ENCODE results near the gene PRTN3.
"Not testable (repeated sequence)": the region's sequence is repeated elsewhere in the genome, so short reads cannot be mapped to it uniquely, and the experiment has no call there.

Gene PRTN3

DNA sequence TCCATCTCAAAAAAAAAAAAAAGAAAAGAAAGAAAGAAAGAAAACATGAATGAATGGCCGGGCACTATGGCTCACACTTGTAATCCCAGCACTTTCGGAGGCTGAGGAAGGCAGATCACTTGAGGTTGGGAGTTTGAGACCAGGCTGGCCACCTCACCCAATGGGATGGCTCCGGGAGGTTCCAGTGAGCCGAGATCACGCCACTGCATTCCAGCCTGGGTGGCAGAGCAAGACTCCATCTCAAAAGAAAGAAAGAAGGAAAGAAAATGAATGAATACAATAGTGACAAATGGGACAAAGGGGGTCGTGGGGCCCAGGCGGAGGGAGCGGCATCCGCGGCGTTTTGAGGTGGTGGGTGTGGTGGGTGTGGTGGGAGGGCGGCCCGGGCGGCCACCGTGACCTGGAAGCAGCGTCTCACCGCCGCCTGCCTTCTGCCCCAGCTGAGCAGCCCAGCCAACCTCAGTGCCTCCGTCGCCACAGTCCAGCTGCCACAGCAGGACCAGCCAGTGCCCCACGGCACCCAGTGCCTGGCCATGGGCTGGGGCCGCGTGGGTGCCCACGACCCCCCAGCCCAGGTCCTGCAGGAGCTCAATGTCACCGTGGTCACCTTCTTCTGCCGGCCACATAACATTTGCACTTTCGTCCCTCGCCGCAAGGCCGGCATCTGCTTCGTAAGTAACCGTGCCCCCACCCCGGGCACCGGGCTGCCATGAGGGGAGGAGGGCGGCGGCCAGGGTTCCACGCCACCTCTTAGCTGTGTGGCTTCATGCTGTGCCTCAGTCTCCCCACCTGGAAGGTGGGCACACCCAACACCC lies 5.1 kb downstream of the PRTN3 start:
- no peak for DNase-seq (ENCODE audit: low read depth)

DNA sequence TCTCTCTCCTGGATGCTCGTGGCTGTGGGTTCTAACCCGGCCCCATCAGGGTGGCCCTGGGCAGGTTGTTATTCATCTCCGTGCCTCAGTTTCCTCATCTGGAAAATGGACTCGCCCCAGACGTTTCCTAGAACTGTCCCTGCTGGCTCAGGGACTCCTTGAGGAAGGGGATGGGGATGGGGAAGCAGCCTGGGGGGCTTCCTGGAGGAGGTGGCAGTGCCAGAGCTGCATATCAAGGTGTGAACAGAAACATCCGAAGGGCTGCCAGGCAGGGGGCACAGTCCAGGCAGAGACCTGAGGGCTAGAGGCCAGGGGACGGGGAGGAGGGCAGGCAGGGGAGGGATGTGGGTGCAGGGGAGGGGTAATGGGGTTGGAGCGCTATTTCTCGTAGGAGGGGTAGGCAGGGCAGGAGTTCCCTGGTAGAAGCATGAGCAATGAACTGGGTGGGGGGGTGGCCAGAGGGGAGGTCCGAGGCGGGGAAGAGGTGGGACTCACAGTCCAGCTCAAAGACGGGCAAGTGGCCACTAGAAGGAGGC lies 7.7 kb downstream of the PRTN3 start:
- DNase-seq (ENCODE audit: low read depth): no peak

DNA sequence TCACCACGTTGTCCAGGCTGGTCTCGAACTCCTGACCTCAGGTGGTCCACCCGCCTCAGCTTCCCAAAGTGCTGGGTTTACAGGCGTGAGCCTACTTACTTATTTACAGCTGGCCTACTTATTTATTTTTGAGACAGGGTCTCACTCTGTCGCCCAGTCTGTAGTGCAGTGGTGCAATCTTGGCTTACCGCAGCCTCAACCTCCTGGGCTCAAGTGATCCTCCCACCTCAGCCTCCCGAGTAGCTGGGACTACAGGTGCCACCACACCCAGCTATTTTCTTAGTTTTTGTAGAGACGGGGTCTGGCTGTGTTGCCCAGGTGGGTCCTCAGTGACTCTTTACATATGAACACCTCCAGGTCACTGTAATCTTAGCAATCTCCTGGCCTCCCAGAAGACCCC lies 8.4 kb downstream of the PRTN3 start:
- DNase-seq (ENCODE audit: low read depth): not testable (repeated sequence)

DNA sequence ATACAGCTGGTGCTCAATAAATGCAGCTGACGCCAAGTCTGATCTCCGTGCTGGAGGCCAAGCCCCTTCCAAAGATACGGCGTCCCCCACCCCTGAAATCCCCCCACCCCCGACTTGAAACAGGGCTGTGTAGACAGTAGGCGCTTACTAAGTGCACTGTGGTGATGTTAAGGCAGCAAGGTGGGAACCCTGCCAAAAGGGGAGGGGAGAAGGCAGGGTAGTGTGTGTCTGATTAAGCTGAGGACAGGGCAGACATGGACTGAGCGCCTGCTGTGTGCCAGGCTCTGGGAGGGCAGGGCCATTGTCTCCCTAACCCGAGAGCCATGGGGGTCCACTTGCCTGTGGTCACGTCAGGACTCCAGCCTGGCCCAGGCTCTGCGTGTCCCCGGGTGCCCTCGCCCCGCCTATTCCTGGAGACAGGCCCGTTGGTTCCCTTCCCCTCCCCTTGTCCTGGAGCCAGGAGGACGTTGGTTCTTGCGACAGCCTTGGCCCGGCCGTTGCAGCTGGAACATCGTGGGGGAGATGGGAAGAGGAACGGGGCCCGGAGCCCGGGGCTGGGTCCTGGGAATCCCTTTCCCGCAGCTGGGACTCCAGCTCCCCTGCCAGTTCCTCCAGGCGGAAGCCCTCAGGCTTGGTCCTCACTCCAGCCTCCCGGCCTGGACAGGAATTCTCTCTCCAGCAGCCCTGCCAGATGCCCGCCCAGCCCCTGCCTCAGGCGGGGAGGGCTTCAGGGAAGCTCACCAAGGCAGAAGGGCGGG lies 9.6 kb downstream of the PRTN3 start:
- no peak for DNase-seq (ENCODE audit: low read depth)

DNA sequence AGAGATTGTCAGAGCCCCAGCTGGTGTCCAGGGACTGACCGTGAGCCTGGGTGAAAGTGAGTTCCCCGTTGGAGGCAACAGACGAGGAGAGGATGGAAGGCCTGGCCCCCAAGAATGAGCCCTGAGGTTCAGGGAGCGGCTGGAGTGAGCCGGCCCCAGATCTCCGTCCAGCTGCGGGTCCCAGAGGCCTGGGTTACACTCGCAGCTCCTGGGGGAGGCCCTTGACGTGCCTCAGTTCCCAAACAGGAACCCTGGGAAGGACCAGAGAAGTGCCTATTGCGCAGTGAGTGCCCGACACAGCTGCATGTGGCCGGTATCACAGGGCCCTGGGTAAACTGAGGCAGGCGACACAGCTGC lies 10.2 kb downstream of the PRTN3 start:
- no peak for DNase-seq (ENCODE audit: low read depth)

DNA sequence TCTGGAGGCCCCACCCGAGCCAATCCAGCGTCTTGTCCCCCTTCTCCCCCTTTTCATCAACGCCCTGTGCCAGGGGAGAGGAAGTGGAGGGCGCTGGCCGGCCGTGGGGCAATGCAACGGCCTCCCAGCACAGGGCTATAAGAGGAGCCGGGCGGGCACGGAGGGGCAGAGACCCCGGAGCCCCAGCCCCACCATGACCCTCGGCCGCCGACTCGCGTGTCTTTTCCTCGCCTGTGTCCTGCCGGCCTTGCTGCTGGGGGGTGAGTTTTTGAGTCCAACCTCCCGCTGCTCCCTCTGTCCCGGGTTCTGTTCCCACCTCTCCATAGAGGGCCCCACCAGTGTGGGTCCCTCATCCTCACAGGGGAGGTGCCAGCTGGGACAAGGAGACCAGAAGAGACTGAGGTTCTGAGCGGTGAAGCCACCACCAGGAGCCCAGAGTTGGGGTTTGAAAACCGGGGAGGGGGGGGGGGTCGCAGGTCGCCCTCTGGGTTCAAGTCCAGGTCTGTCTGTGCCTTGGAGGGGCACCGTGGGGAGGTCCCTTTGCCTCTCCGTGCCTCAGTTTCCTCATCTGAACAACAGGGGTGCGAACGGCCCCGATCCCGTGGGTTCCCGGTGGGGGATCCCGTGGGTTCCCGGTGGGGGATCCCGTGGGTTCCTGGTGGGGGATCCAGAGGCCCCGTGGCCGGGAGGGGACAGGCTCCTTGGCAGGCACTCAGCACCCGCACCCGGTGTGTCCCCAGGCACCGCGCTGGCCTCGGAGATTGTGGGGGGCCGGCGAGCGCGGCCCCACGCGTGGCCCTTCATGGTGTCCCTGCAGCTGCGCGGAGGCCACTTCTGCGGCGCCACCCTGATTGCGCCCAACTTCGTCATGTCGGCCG lies 11.6 kb downstream of the PRTN3 start, which contains the start of gene ELANE:
ELANE (plus strand) TSS at position 168 of the 878 bp plus-strand sequence; CDS start at position 194, 26 bp downstream.
- no peak for DNase-seq (ENCODE audit: low read depth)

DNA sequence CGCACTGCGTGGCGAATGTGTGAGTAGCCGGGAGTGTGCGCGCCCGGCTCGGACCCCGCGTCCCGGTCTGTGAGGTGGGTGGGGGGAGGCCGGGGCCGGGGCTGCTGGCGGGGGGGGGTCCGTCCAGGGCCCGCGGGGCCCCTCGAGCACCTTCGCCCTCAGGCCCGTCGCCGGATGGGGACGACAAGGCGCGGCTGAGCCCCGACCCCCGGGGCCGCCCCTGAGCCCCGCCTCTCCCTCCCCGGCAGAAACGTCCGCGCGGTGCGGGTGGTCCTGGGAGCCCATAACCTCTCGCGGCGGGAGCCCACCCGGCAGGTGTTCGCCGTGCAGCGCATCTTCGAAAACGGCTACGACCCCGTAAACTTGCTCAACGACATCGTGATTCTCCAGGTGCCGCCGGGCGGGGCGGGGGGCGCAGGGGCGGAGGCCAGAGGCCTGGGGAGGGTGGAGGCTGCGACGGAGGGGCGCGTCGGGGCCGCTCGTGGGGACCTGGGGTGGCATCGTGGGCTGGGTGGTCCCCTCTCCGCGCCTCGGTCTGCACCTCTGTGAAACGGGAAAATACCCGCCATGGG lies 12.3 kb downstream of the PRTN3 start:
- DNase-seq (ENCODE audit: low read depth): no peak

DNA sequence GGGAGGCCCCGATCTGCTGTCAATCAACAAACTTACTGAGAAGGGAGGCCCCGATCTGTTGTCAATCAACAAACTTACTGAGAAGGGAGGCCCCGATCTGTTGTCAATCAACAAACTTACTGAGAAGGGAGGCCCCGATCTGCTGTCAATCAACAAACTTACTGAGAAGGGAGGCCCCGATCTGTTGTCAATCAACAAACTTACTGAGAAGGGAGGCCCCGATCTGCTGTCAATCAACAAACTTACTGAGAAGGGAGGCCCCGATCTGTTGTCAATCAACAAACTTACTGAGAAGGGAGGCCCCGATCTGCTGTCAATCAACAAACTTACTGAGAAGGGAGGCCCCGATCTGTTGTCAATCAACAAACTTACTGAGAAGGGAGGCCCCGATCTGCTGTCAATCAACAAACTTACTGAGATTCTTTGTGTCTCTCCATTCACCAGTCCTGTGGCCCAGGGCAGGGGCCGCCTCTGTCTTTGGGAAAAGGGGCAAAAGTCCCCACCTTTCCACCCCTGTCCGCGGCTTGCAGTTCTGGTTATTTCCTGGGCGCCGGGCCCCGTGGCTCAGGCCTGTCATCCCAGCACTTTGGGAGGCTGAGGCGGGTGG lies 12.9 kb downstream of the PRTN3 start:
- DNase-seq (ENCODE audit: low read depth): not testable (repeated sequence)

DNA sequence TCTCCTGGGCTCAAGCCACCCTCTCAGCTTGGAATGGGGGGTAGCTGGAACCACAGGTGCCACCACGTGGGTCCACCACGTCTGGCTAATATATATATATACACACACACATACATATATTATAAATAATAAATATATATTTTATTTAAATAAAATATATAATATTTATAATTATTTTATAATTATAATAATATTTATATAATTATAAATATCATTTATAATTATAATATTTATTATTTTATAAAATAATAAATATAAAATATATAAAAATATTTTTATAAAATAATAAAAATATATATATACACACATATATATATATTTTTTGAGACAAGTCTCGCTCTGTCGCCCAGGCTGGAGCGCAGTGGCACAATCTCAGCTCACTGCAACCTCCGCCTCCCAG lies 13.8 kb downstream of the PRTN3 start:
- no peak for DNase-seq (ENCODE audit: low read depth)

DNA sequence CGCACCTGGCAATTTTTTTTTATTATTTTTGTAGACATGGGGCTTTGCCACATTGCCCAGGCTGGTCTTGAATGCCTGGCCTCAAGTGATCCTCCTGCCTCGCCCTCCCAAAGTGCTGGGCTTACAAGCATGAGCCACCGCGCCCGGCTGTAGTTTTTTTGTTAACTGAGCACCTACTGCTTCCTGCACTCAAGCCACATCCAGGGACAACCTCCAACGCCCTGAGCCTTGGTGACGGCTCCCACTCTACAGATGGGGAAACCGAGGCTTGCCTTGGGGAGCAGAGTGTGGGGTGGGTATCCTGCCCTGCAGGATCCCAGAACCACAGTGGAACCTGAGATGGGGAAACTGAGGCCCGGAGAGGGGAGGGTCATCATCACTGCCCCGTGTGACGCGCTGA lies 14.3 kb downstream of the PRTN3 start:
- DNase-seq (ENCODE audit: low read depth): no peak

DNA sequence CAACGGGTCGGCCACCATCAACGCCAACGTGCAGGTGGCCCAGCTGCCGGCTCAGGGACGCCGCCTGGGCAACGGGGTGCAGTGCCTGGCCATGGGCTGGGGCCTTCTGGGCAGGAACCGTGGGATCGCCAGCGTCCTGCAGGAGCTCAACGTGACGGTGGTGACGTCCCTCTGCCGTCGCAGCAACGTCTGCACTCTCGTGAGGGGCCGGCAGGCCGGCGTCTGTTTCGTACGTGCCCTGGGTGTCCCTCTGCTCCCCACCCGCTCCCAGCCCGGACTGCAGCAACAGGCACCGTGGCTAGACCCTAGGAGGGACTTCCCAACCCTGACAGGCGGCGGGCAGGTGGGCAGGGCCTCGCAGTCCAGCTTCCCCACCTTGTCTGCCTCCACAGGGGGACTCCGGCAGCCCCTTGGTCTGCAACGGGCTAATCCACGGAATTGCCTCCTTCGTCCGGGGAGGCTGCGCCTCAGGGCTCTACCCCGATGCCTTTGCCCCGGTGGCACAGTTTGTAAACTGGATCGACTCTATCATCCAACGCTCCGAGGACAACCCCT lies 14.8 kb downstream of the PRTN3 start:
- no peak for DNase-seq (ENCODE audit: low read depth)

DNA sequence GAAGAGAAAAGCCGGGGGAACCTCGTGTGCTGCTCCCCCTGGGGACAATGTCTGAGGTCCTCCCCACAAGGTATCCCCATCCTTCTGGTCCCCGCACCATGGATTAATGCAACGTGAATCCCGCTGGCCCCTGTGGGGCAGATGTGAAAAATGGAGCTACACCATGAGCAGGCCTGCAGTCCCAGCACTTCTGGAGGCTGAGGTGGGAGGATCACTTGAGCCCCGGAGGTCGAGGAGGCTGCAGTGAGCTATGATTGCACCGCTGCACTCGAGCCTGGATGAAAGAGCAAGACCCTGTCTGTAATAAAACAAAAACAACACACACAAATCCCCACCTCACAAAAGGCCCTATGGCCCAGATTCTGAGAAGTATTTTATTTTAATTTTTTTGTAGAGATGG lies 17.5 kb downstream of the PRTN3 start:
- DNase-seq (ENCODE audit: low read depth): no peak

DNA sequence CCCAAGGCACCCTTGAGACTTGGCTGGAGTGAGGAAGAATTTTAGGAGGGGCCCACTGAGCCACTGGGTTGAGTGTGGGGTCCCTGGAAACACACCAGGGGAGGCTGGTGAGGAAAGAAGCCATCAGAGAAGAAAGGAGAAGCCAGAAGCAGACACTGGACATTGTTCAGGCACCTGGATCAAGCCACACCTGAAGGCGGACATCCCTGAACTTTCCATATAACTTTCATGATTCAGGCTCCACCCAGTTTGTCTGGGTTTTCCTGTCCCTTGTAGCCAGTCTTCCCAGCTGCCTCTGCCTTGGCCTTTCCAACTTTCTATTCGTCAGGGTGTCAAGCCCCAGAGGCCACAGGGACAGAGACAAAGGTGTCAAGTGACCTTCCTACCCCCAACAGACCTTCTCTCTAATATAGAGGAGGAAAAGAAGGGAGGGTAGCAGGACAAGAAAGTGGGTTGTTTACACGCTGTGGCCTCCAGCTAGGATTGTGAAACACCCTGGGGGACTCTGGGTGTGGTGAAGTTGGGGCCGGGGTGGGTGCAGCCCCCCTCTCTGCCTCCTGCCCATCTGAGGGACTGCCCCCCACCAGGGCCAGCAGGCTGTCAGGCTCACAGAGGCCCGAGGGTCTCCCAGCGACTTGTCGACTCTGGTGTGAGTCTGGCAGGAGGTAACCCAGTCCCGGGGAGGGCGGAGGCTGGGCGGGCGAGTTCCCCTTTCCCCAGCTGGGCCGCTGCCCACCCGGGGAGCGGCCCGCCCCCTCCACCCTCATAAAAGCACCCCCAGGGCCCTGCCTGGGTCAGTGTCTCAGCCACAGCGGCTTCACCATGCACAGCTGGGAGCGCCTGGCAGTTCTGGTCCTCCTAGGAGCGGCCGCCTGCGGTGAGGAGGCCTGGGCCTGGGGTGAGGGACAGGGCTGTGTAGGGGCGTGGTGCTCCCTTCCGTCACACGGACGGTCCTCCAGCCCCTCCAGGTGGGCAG lies 18.4 kb downstream of the PRTN3 start, which contains the start of gene CFD:
CFD (plus strand) TSS at position 797 of the 976 bp plus-strand sequence; CDS start at position 823, 26 bp downstream.
- DNase-seq (ENCODE audit: low read depth): no peak

DNA sequence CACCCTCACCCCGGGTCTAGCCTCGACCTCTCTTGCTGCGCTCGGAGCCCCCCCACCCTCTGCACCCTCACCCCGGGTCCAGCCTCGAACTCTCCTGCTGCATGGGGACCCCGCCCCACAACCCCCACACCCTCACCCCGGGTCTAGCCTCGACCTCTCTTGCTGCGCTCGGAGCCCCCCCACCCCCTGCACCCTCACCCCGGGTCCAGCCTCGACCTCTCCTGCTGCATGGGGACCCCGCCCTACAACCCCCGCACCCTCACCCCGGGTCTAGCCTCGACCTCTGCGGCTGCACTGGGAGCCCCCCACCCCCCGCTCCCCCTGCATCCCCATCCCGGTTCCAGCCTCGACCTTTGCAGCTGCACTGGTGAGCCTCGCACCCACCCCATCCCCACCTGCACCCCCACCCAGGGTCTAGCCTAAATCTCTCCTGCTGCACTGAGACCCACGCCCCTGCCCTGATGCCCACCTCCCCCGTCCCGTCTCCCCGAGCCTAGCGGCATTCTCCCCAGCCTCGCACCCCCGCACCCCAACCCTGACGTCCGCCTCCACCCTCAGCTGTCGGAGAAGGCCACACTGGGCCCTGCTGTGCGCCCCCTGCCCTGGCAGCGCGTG lies 20.4 kb downstream of the PRTN3 start:
- no peak for DNase-seq (ENCODE audit: low read depth)

DNA sequence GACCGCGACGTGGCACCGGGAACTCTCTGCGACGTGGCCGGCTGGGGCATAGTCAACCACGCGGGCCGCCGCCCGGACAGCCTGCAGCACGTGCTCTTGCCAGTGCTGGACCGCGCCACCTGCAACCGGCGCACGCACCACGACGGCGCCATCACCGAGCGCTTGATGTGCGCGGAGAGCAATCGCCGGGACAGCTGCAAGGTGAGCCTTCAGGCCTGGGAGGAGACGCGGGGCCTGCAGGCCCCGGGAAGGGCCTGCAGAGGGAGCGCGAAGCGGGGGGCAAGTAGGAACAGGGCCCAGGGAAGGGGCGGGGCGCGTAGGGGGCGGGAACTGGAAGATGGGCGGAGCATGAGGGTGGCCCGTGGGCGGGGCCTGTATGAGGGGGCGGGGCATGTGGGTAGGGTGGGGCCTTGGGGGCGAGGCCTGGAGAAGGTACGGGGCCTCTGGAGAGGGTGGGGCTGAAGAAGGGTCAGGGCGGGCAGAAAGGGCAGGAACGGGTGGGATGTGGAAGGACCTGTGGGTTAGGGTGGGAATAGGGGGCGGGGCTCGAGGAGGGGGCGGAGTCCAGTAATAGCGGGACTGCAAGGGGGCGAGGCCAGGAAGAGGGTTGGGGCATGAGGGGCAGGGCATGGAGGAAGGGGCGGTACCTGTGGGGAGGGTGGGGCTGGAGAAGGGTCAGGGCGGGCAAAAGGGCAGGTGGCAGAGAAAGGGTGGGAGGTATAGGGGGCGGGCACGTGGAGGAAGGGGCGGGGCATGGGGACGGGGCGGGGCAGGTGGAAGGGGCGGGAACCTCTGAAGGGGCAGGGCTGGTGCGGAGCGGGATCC lies 21.2 kb downstream of the PRTN3 start:
- peak; percentile 66 for DNase-seq (ENCODE audit: low read depth)

DNA sequence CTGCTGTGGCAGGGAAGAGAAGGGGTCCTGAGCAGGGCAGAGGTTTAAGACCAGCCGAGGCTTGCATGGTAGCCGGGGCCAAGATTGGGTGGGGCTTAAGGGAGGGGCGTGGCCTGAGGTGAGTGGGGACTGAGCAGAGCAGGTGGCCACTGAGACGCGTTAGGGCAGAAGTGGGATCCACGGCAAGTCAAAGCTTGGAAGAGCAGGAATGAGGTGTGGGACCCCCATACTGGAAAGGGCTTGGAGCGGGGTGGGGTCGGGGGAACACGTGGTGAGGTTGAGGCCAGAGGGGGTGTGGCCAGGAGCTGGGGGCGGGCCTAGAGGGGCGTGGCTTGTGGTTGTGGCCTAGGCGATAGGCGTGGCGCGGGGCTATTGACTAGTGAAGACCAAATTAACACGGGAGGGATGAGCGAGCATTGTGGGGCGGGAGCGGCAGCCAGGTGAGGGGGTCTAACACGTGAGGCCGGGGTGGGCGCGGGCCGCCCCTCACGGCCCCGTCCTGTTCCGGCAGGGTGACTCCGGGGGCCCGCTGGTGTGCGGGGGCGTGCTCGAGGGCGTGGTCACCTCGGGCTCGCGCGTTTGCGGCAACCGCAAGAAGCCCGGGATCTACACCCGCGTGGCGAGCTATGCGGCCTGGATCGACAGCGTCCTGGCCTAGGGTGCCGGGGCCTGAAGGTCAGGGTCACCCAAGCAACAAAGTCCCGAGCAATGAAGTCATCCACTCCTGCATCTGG lies 21.9 kb downstream of the PRTN3 start:
- peak; percentile 74 for DNase-seq (ENCODE audit: low read depth)

DNA sequence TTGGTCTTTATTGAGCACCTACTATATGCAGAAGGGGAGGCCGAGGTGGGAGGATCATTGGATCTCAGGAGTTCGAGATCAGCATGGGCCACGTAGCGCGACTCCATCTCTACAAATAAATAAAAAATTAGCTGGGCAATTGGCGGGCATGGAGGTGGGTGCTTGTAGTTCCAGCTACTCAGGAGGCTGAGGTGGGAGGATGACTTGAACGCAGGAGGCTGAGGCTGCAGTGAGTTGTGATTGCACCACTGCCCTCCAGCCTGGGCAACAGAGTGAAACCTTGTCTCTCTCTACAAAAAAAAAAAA lies 22.5 kb downstream of the PRTN3 start:
- DNase-seq (ENCODE audit: low read depth): no peak

DNA sequence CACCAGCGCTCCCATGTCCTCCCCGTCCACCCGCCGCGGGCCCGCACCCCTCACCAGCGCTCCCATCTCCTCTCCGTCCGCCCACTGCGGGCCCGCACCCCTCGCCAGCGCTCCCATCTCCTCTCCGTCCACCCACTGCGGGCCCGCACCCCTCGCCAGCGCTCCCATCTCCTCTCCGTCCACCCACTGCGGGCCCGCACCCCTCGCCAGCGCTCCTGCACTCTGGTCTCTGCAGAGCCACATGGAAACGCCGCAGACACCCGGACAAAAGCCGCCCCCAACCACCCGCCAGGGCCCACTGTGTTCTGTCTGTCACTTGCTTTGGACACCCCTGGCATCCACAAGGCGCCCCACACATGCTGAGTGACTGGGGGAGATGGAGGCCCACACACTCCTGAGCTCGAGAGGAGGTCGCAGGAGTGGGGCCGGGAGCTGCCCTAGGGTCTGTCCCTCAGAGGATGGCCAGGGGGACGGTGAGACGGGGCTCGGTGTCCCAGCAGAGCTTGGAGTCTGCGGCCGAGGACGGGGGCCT lies 26.0 kb downstream of the PRTN3 start:
- no peak for DNase-seq (ENCODE audit: low read depth)
